ENCODE measurements around the gene INTS13. TPM values are rescaled to one million over a fixed set of nuclear protein-coding genes. Genes with fewer than 3 reads are reported as not detected.

Gene INTS13
- total and polyA plus RNA-seq, 3 experiments from 2014 or later: 22.3 to 64.5 (median 58.7) TPM

- Mint-ChIP-seq H3K9me3 (peaks cover 0 to under 1% (median 0%) of the 10 kb centered on the region in 5 donors), H3K36me3 (peaks cover 0 to 27% (median 0%) of the 10 kb centered on the region in 3 donors), H3K27me3 (peaks cover 0 to 2% of the 10 kb centered on the region in 2 donors), H3K4me1 (peaks cover 73 to 86% (median 79%) of the 10 kb centered on the region in 3 donors), H3K4me3 (peak overlapping the region; percentile 95 to 99 (median 98)), H3K27ac (peak overlapping the region; percentile 72 to 100 (median 96))
- Histone ChIP-seq H3K27me3 (ENCODE audit: insufficient read depth, low read length, poor library complexity, severe bottlenecking) (no peaks in the 10 kb centered on the region), H3K36me3 (ENCODE audit: insufficient read depth, low read length) (no peaks in the 10 kb centered on the region), H3K4me1 (ENCODE audit: insufficient read depth, low read length) (peaks cover 58% of the 10 kb centered on the region), H3K27ac (ENCODE audit: low read depth, low read length) (peak overlapping the region; percentile 91), H3K9me3 (ENCODE audit: low read length) (no peaks in the 10 kb centered on the region), H3K4me3 (ENCODE audit: low read length) (peak overlapping the region; percentile 87)
- CTCF ChIA-PET: interaction anchor here (1.2 kb wide), 1 partner anchor 366 kb away, joined by 4 read pairs; no protein-coding TSS in a partner anchor
- POLR2A ChIA-PET: no interaction called here
- no peak for DNase-seq
Measured at GRCh38 chr12:26939953-26940352, 2.2 kb upstream of the INTS13 start.

DNA sequence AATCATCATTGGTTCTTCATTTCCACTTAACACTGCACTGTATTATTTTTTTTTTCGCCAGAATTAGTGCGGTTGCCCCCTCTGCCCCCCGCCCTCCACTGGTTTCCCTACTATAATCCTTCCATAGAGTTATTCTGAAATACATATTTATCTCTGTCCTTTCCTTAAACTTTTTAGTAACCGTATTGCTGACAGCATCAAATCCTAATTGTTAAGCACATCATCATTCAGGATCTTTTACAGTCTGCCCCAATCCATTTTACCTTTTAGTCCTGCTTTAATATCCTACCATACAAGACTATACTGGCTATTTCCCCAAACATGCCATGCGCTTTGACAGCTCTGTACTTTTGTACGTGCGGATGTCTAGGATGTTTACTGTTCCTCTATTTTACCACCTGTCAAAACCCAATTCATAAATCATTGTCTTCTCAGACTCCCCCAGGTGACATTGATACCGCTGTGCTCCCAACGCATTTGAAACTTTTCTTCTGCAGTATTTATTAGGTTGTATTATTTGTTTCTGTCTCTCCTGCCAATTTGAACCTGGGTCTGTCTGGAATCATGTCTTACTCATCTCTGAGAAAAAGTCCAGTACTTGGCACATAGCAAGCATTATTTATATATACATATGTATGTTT, 1.5 kb upstream of the INTS13 start:
- no peaks in the 10 kb centered on the region for H3K36me3 ChIP-seq (ENCODE audit: insufficient read depth, low read length)
- ChIA-PET POLR2A (interaction anchor here (1.0 kb wide), 1 partner anchor 14 kb away, joined by 4 read pairs; no protein-coding TSS in a partner anchor), CTCF (interaction anchor here (1.0 to 1.2 kb wide), 2 partner anchors 75 to 367 kb away, joined by 4 to 5 read pairs; partner anchors contain the start of gene TM7SF3)
- Mint-ChIP-seq H3K36me3 (peaks cover 0 to 25% (median 0%) of the 10 kb centered on the region in 3 donors), H3K4me1 (peaks cover 74 to 86% (median 79%) of the 10 kb centered on the region in 3 donors), H3K4me3 (peak overlapping the region; percentile 95 to 99 (median 98)), H3K27me3 (peaks cover 0 to 2% of the 10 kb centered on the region in 2 donors), H3K9me3 (no peaks in the 10 kb centered on the region), H3K27ac (peak overlapping the region; percentile 88 to 100 (median 97))
- H3K4me1 ChIP-seq (ENCODE audit: insufficient read depth, low read length): peaks cover 63% of the 10 kb centered on the region
- peak overlapping the region; percentile 91 for H3K27ac ChIP-seq (ENCODE audit: low read depth, low read length)
- H3K27me3 ChIP-seq (ENCODE audit: insufficient read depth, low read length, poor library complexity, severe bottlenecking): no peaks in the 10 kb centered on the region
- peak in 1 of 5 donors; percentile 22 for DNase-seq
- peak overlapping the region; percentile 87 for H3K4me3 ChIP-seq (ENCODE audit: low read length)
- no peaks in the 10 kb centered on the region for H3K9me3 ChIP-seq (ENCODE audit: low read length)

DNA sequence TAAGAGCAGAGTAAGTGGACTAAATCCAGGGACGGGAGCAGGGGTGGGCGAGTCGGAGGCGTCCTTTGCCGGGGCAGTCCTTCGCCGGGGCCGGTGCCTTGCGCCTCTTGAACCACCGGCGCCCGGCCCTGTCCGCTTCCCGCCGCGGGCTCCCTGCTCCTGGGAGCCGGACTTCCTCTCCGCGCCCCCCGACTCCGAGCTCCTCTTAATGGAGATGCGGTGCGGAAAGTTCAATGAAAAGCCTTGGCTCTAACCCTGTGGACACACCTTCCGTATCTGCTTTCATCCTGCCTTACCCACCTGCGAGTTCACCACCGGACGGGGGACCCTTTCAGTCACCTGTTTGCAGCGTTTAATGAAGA, 901 bp upstream of the INTS13 start:
- no peak for DNase-seq
- H3K27ac Mint-ChIP-seq: peak overlapping the region; percentile 88 to 100 (median 97)
- Histone ChIP-seq H3K27me3 (ENCODE audit: insufficient read depth, low read length, poor library complexity, severe bottlenecking) (no peaks in the 10 kb centered on the region), H3K4me1 (ENCODE audit: insufficient read depth, low read length) (peaks cover 57% of the 10 kb centered on the region), H3K9me3 (ENCODE audit: low read length) (no peaks in the 10 kb centered on the region), H3K27ac (ENCODE audit: low read depth, low read length) (peak overlapping the region; percentile 91), H3K4me3 (ENCODE audit: low read length) (peak overlapping the region; percentile 87), H3K36me3 (ENCODE audit: insufficient read depth, low read length) (no peaks in the 10 kb centered on the region)
- peaks cover 0 to 2% of the 10 kb centered on the region in 2 donors for H3K27me3 Mint-ChIP-seq
- peaks cover 0 to 22% (median 0%) of the 10 kb centered on the region in 3 donors for H3K36me3 Mint-ChIP-seq
- ChIA-PET CTCF (interaction anchor here (1.0 to 1.2 kb wide), 2 partner anchors 75 to 367 kb away, joined by 4 to 5 read pairs; partner anchors contain the start of gene TM7SF3), POLR2A (interaction anchor here (1.0 kb wide), 1 partner anchor 14 kb away, joined by 4 read pairs; no protein-coding TSS in a partner anchor)
- H3K9me3 Mint-ChIP-seq: no peaks in the 10 kb centered on the region
- peaks cover 74 to 86% (median 77%) of the 10 kb centered on the region in 3 donors for H3K4me1 Mint-ChIP-seq
- H3K4me3 Mint-ChIP-seq: peak overlapping the region; percentile 95 to 99 (median 98)

DNA sequence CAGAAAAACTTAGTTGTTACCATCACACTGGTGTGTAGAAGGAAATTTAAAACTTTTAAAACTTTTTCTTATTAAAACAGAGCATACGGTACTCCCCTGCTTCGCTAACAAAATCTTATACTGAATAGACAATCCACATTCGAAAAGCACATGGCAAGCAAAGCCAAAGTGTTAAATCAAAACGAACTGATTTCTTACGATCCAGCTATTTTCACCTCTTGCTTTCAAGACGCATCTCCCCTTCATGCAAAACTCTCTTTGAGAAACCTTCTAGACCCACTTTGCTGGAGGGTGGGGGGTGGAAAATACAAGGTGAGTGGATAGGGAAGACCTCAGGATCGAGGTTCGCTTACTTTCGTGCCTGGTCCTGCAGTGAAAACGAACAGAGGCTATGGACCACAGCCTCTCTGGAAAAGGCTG, 328 bp downstream of the INTS13 start:
- Histone ChIP-seq H3K36me3 (ENCODE audit: insufficient read depth, low read length) (no peaks in the 10 kb centered on the region), H3K27ac (ENCODE audit: low read depth, low read length) (peak overlapping the region; percentile 91), H3K4me1 (ENCODE audit: insufficient read depth, low read length) (peaks cover 51% of the 10 kb centered on the region), H3K27me3 (ENCODE audit: insufficient read depth, low read length, poor library complexity, severe bottlenecking) (no peaks in the 10 kb centered on the region), H3K4me3 (ENCODE audit: low read length) (peak overlapping the region; percentile 87), H3K9me3 (ENCODE audit: low read length) (no peaks in the 10 kb centered on the region)
- DNase-seq: no peak
- H3K27me3 Mint-ChIP-seq: peaks cover 0 to 2% of the 10 kb centered on the region in 2 donors
- H3K4me1 Mint-ChIP-seq: peaks cover 74 to 86% (median 75%) of the 10 kb centered on the region in 3 donors
- POLR2A ChIA-PET: interaction anchor here (0.6 to 1.2 kb wide), 3 partner anchors 34 to 105 kb away, joined by 3 to 5 read pairs (median 3); partner anchors contain the start of genes ITPR2 and MED21
- H3K4me3 Mint-ChIP-seq: peak overlapping the region; percentile 95 to 99 (median 98)
- peaks cover 0 to 32% (median 5%) of the 10 kb centered on the region in 3 donors for H3K36me3 Mint-ChIP-seq
- peak overlapping the region; percentile 88 to 100 (median 97) for H3K27ac Mint-ChIP-seq
- no peaks in the 10 kb centered on the region for H3K9me3 Mint-ChIP-seq
- CTCF ChIA-PET: interaction anchor here (0.9 kb wide), 1 partner anchor 52 kb away, joined by 4 read pairs; no protein-coding TSS in a partner anchor

GRCh38 chr12:26936559-26937442, 980 bp downstream of the INTS13 start:
- Mint-ChIP-seq H3K27me3 (peaks cover 0 to 2% of the 10 kb centered on the region in 2 donors), H3K4me3 (peak overlapping the region; percentile 95 to 99 (median 98)), H3K27ac (peak overlapping the region; percentile 88 to 100 (median 97)), H3K9me3 (no peaks in the 10 kb centered on the region), H3K4me1 (peaks cover 74 to 86% (median 75%) of the 10 kb centered on the region in 3 donors), H3K36me3 (peaks cover 0 to 38% (median 5%) of the 10 kb centered on the region in 3 donors)
- no peaks in the 10 kb centered on the region for H3K9me3 ChIP-seq (ENCODE audit: low read length)
- peak overlapping the region; percentile 91 for H3K27ac ChIP-seq (ENCODE audit: low read depth, low read length)
- no peaks in the 10 kb centered on the region for H3K27me3 ChIP-seq (ENCODE audit: insufficient read depth, low read length, poor library complexity, severe bottlenecking)
- peak in 1 of 5 donors; percentile 23 for DNase-seq
- ChIA-PET CTCF (interaction anchor here (0.9 kb wide), 1 partner anchor 51 kb away, joined by 4 read pairs; no protein-coding TSS in a partner anchor), POLR2A (interaction anchor here (0.6 to 1.2 kb wide), 3 partner anchors 34 to 104 kb away, joined by 3 to 5 read pairs (median 3); partner anchors contain the start of genes ITPR2 and MED21)
- H3K4me3 ChIP-seq (ENCODE audit: low read length): peak overlapping the region; percentile 87
- H3K4me1 ChIP-seq (ENCODE audit: insufficient read depth, low read length): peaks cover 50% of the 10 kb centered on the region
- no peaks in the 10 kb centered on the region for H3K36me3 ChIP-seq (ENCODE audit: insufficient read depth, low read length)

DNA sequence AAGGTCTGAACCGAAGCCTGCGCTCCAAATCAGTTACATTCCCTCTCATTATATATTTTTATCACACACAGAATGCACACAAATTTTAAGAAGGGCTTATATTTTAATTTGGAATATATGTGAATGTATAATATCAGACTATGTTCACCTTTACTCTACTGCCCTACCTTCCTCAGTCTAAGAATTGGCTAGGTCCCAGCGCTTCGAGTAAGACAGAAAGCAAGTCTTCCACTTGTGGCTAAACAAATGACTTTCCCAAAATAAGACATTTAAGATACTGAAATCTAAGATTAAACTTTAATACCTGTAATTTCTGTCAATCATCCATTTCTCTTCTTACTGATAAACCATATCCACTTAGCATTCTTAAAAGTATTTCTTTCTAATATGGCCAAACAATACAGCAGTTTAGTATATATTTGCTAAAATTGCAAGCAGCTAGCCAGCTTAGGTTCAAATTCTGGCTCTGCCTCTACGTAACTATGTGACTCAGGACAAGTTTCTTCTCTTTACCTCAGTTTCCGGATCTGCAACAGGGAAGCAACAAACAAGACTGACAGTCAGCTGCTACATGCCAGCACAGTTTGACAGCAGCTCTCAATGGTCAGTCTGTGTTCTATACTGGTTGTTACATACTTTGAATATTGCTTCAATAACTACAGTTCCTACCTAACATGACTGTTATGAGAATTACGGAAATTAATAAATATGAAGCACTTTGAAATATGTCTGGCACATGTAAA, 2.0 kb downstream of the INTS13 start:
- Histone ChIP-seq H3K9me3 (ENCODE audit: low read length) (no peaks in the 10 kb centered on the region), H3K27ac (ENCODE audit: low read depth, low read length) (peak overlapping the region; percentile 91), H3K27me3 (ENCODE audit: insufficient read depth, low read length, poor library complexity, severe bottlenecking) (no peaks in the 10 kb centered on the region), H3K4me1 (ENCODE audit: insufficient read depth, low read length) (peaks cover 48% of the 10 kb centered on the region), H3K4me3 (ENCODE audit: low read length) (peak overlapping the region; percentile 46), H3K36me3 (ENCODE audit: insufficient read depth, low read length) (no peaks in the 10 kb centered on the region)
- no peak for DNase-seq
- ChIA-PET CTCF (interaction anchor here (0.7 to 1.3 kb wide), 3 partner anchors 10 to 80 kb away, joined by 3 read pairs; no protein-coding TSS in a partner anchor), POLR2A (interaction anchor here (0.7 kb wide), 1 partner anchor 36 kb away, joined by 3 read pairs; no protein-coding TSS in a partner anchor)
- Mint-ChIP-seq H3K27me3 (peaks cover 0 to 2% of the 10 kb centered on the region in 2 donors), H3K4me3 (peak overlapping the region; percentile 8 to 98 (median 97)), H3K36me3 (peaks cover 0 to 43% (median 5%) of the 10 kb centered on the region in 3 donors), H3K27ac (peak overlapping the region; percentile 86 to 99 (median 96)), H3K9me3 (no peaks in the 10 kb centered on the region), H3K4me1 (peaks cover 68 to 81% (median 70%) of the 10 kb centered on the region in 3 donors)

- Histone ChIP-seq H3K4me3 (ENCODE audit: low read length) (no peak overlapping the region), H3K27me3 (ENCODE audit: insufficient read depth, low read length, poor library complexity, severe bottlenecking) (no peaks in the 10 kb centered on the region), H3K27ac (ENCODE audit: low read depth, low read length) (no peak overlapping the region), H3K36me3 (ENCODE audit: insufficient read depth, low read length) (peaks cover 17% of the 10 kb centered on the region), H3K4me1 (ENCODE audit: insufficient read depth, low read length) (peaks cover 16% of the 10 kb centered on the region), H3K9me3 (ENCODE audit: low read length) (no peaks in the 10 kb centered on the region)
- CTCF ChIA-PET: interaction anchor here (0.6 kb wide), 1 partner anchor 84 kb away, joined by 3 read pairs; the partner anchor contains the start of gene TM7SF3
- Mint-ChIP-seq H3K27ac (peak overlapping the region in 6 of 8 donors; percentile 4 to 88 (median 58)), H3K4me3 (no peak overlapping the region), H3K9me3 (no peaks in the 10 kb centered on the region), H3K4me1 (peaks cover 37 to 60% (median 54%) of the 10 kb centered on the region in 3 donors), H3K27me3 (no peaks in the 10 kb centered on the region), H3K36me3 (peaks cover 15 to 65% (median 20%) of the 10 kb centered on the region in 3 donors)
- DNase-seq: no peak
- POLR2A ChIA-PET: no interaction called here
Measured at GRCh38 chr12:26929590-26929989, 8.2 kb downstream of the INTS13 start.

All from CD8-positive, alpha-beta memory T cell (primary cell).